Measurements from ENCODE around the gene KRT13.

KRT13 gene

GRCh38 chr17:41520821-41521521, 15.6 kb upstream of the KRT13 start:
- DNase-seq (ENCODE audit: low spot score), result no peak
- no peak for FAIRE-seq

- FAIRE-seq (no peak), DNase-seq (ENCODE audit: low spot score) (no peak)
Measured at GRCh38 chr17:41519501-41520224, 14.3 kb upstream of the KRT13 start.

GRCh38 chr17:41518789-41519449, 13.5 kb upstream of the KRT13 start, which contains the start of gene KRT15:
KRT15 (minus strand) TSS chr17:41518890; CDS start chr17:41518827, 63 bp downstream.
- FAIRE-seq (no peak), DNase-seq (ENCODE audit: low spot score) (no peak)

- DNase-seq (ENCODE audit: low spot score), result no peak
- no peak for FAIRE-seq
Measured at GRCh38 chr17:41518031-41518430, 12.6 kb upstream of the KRT13 start.

GRCh38 chr17:41516830-41517283, 11.4 kb upstream of the KRT13 start:
- DNase-seq (ENCODE audit: low spot score) (no peak), FAIRE-seq (no peak)

- FAIRE-seq (no peak), DNase-seq (ENCODE audit: low spot score) (no peak)
Measured at GRCh38 chr17:41516147-41516829, 10.9 kb upstream of the KRT13 start.

- DNase-seq (ENCODE audit: low spot score), result no peak
- FAIRE-seq, result no peak
Measured at GRCh38 chr17:41513168-41513547, 7.7 kb upstream of the KRT13 start.

- FAIRE-seq (no peak), DNase-seq (ENCODE audit: low spot score) (no peak)
Measured at GRCh38 chr17:41512546-41513167, 7.2 kb upstream of the KRT13 start.

GRCh38 chr17:41511716-41512115, 6.3 kb upstream of the KRT13 start:
- FAIRE-seq (no peak), DNase-seq (ENCODE audit: low spot score) (no peak)

GRCh38 chr17:41511116-41511515, 5.7 kb upstream of the KRT13 start:
- DNase-seq (ENCODE audit: low spot score) (no peak), FAIRE-seq (no peak)

GRCh38 chr17:41510251-41511065, 5.0 kb upstream of the KRT13 start:
- no peak for FAIRE-seq
- DNase-seq (ENCODE audit: low spot score), result peak; percentile 11

GRCh38 chr17:41507315-41507880, 2.0 kb upstream of the KRT13 start:
- DNase-seq (ENCODE audit: low spot score) (no peak), FAIRE-seq (no peak)

- FAIRE-seq (no peak), DNase-seq (ENCODE audit: low spot score) (no peak)
Measured at GRCh38 chr17:41505809-41506767, 676 bp upstream of the KRT13 start.

- FAIRE-seq (no peak), DNase-seq (ENCODE audit: low spot score) (no peak)
Measured at GRCh38 chr17:41504246-41504977, 1.0 kb downstream of the KRT13 start.

- no peak for FAIRE-seq
Measured at GRCh38 chr17:41503202-41503601, 2.2 kb downstream of the KRT13 start.

GRCh38 chr17:41500131-41500911, 5.1 kb downstream of the KRT13 start:
- peak; percentile 92 for DNase-seq (ENCODE audit: low spot score)
- FAIRE-seq, result peak; percentile 63

More at GRCh38 chr17:41503202-41503601, 2.2 kb downstream of the KRT13 start:
- DNase-seq (ENCODE audit: low spot score), result no peak

GRCh38 chr17:41499714-41500113, 5.7 kb downstream of the KRT13 start:
- no peak for FAIRE-seq
- DNase-seq (ENCODE audit: low spot score), result no peak
